Transverse colon (tissue), 3 donors: ENCODE results near the gene EZR.
"Not testable (repeated sequence)": the region's sequence is repeated elsewhere in the genome, so short reads cannot be mapped to it uniquely, and the experiment has no call there.

Source experiments
- CTCF ChIP-seq, 5 experiments: fragments of 200-600 bp in 3 of 5; fragments of 450-650 bp in 2 of 5; sonication (generic) in 3 of 5; IDR thresholded peaks; 1 replicate in 2 of 5; 2 replicates in 3 of 5; pipeline ENCODE4 v1.5.1; 2016 to 2017; ENCODE audit warnings: antibody characterized with exemption in 5 of 5, inconsistent platforms in 3 of 5, mild to moderate bottlenecking in 2 of 5, moderate library complexity in 1 of 5
- POLR2A ChIP-seq: fragments of 450-650 bp; IDR thresholded peaks from one replicate; pipeline ENCODE4 v1.6.1; 2016; ENCODE audit warnings: antibody characterized with exemption, mild to moderate bottlenecking, moderate library complexity

GRCh38 chr6:158792505-158792904 lies 26.7 kb downstream of the EZR start:
- not testable (repeated sequence) for TF ChIP-seq POLR2A; CTCF (IDR thresholded peaks at IDR 0.05)
